H1 (cell line): ENCODE results near the gene SKIC8. TPM values are rescaled to one million over a fixed set of nuclear protein-coding genes. Genes with fewer than 3 reads are reported as not detected.

Experiments used
- BRCA1 ChIP-seq: IDR thresholded peaks from 2 replicates; pipeline ENCODE4 v1.6.1; 2012; ENCODE audit warnings: low read depth, low read length, improper control_type of control experiment
- CHD7 ChIP-seq: fragments of 300-600 bp; sonication (generic); IDR thresholded peaks from 2 replicates; pipeline ENCODE4 v1.7.1; 2012; ENCODE audit warnings: low read length, moderate library complexity, mild to moderate bottlenecking, inconsistent platforms; ENCODE audit not compliant: insufficient replicate concordance
- CTCF ChIP-seq, 3 experiments: IDR thresholded peaks; 1 replicate in 2 of 3; 2 replicates in 1 of 3; pipeline versions ENCODE4 v1.5.1 to v1.6.1; 2011; ENCODE audit warnings: low read length in 3 of 3, mild to moderate bottlenecking in 3 of 3, inconsistent platforms in 2 of 3, low read depth in 1 of 3, moderate library complexity in 1 of 3; ENCODE audit not compliant: insufficient read depth in 1 of 3; ENCODE audit errors: control extremely low read depth in 1 of 3
- HDAC2 ChIP-seq, 2 experiments: fragments of 300-600 bp in 1 of 2; sonication (generic) in 1 of 2; IDR thresholded peaks; 2 replicates each; pipeline ENCODE4 v1.6.1; 2011 to 2012; ENCODE audit warnings: low read depth in 2 of 2, low read length in 2 of 2, mild to moderate bottlenecking in 2 of 2, moderate library complexity in 2 of 2, borderline replicate concordance in 1 of 2, inconsistent platforms in 1 of 2
- KDM4A ChIP-seq: IDR thresholded peaks from one replicate; pipeline ENCODE4 v1.7.1; 2012; ENCODE audit warnings: low read depth, mild to moderate bottlenecking, moderate library complexity, low read length, inconsistent platforms; ENCODE audit not compliant: severe bottlenecking
- NANOG ChIP-seq: IDR thresholded peaks from 2 replicates; pipeline ENCODE4 v1.6.1; 2011; ENCODE audit warnings: low read length, low read depth, mild to moderate bottlenecking, inconsistent platforms; ENCODE audit not compliant: insufficient read depth, poor library complexity, severe bottlenecking
- RAD21 ChIP-seq, 2 experiments: IDR thresholded peaks in 1 of 2; conservative IDR thresholded peaks in 1 of 2; 2 replicates each; pipeline ENCODE4 v1.6.1; 2011; ENCODE audit warnings: low read depth in 2 of 2, low read length in 2 of 2, improper control_type of control experiment in 1 of 2, inconsistent platforms in 1 of 2, mild to moderate bottlenecking in 1 of 2, moderate library complexity in 1 of 2
- SRF ChIP-seq: IDR thresholded peaks from 2 replicates; pipeline ENCODE4 v1.6.1; 2011; ENCODE audit warnings: mild to moderate bottlenecking, low read depth, low read length, moderate library complexity
- polyA plus RNA-seq, 7 experiments: library from polyadenylated mRNA; depleted of rRNA in 3 of 7; stranded (reverse) in 5 of 7; unstranded in 2 of 7; fragments of >200 nt in 5 of 7; fragments of 200-250 nt in 2 of 7; gene quantifications; 1 replicate in 5 of 7; 2 replicates in 1 of 7; 4 replicates in 1 of 7; pipeline versions ENCODE4 v1.2.1 to v1.2.3, GENCODE V29; 2011 to 2013; ENCODE audit warnings: missing spikeins in 2 of 7, mixed read lengths in 2 of 7
- total RNA-seq: library from RNA; stranded (reverse); fragmentation: NEBNext Ultra II Directional; extraction: Animal tissue kit (Norgen Biotek cat#: 25700); gene quantifications from 2 replicates; pipeline ENCODE4 v1.2.1, GENCODE V29; 2021

The SKIC8 gene
- total and polyA plus RNA-seq, 2 of the 8 experiments (the other 6 are each of a cell fraction or from before 2014, with no cell fraction given): 44.2 to 77.7 TPM

- TF ChIP-seq CHD7: no peak
- no peak for TF ChIP-seq HDAC2 (IDR thresholded peaks at IDR 0.05; ENCODE audit: borderline replicate concordance in 1 of 2, low read depth in 2 of 2, low read length in 2 of 2)
- no peak for TF ChIP-seq RAD21 (IDR thresholded peaks at IDR 0.05 in 1 of 2, conservative IDR thresholded peaks at IDR 0.05 in 1 of 2; ENCODE audit: low read depth in 2 of 2, low read length in 2 of 2)
- no peak for TF ChIP-seq CTCF (IDR thresholded peaks at IDR 0.05; ENCODE audit: control extremely low read depth in 1 of 3, insufficient read depth in 1 of 3, low read depth in 1 of 3, low read length in 3 of 3)
- no peak for TF ChIP-seq KDM4A
- TF ChIP-seq SRF: no peak
- TF ChIP-seq NANOG: no peak
- no peak for TF ChIP-seq BRCA1
Observed at GRCh38 chr15:78259232-78259631, 40.2 kb downstream of the SKIC8 start (continued).
